Lower leg skin (tissue), 4 donors: ENCODE data around the gene SEC61A1. TPM values are rescaled to one million over a fixed set of nuclear protein-coding genes. Genes with fewer than 3 reads are reported as not detected.

Source experiments
- DNase-seq, 2 donors: peaks; one replicate each; pipeline ENCODE4 v3.0.0-alpha.2; 2019; ENCODE audit warnings: low spot score in 2 of 2
- H3K4me3 ChIP-seq: fragments of 200-600 bp; sonication (generic); 2 replicates; pipeline ENCODE4 v1.5.1; 2017; ENCODE audit warnings: mild to moderate bottlenecking, low read depth; ENCODE audit not compliant: poor library complexity, severe bottlenecking
- POLR2A ChIP-seq, 2 donors: fragments of 450-650 bp; IDR thresholded peaks; one replicate each; pipeline ENCODE4 v1.6.1; 2016 to 2017; ENCODE audit warnings: antibody characterized with exemption in 2 of 2, mild to moderate bottlenecking in 1 of 2, moderate library complexity in 1 of 2
- WGBS, 2 donors: methylation state at CpG; one replicate each; pipeline ENCODE4 v1.1.5; 2018; 5-methylcytosine and 5-hydroxymethylcytosine counted together
- intact Hi-C: fragments of 100-400 bp; cut with DNase I; formaldehyde crosslinking; loops from one replicate; pipeline ENCODE4 v1.15.0; 2023; ENCODE audit warnings: low total_unique reads
- total RNA-seq, 4 donors: library from RNA; depleted of rRNA; stranded (reverse); fragments of >200 nt; gene quantifications; one replicate each; pipeline ENCODE4 v1.1.0, GENCODE V29; 2016
- TF ChIP-seq, protein P1 (sequence below), 3 donors: fragments of 450-650 bp; IDR thresholded peaks; one replicate each; pipeline ENCODE4 v1.5.1; 2016; ENCODE audit warnings: antibody characterized with exemption in 3 of 3, mild to moderate bottlenecking in 3 of 3, moderate library complexity in 2 of 3

SEC61A1 gene
- total RNA-seq, 4 donors from 2014 or later = 53.3 to 120 (median 88.9) TPM

DNA sequence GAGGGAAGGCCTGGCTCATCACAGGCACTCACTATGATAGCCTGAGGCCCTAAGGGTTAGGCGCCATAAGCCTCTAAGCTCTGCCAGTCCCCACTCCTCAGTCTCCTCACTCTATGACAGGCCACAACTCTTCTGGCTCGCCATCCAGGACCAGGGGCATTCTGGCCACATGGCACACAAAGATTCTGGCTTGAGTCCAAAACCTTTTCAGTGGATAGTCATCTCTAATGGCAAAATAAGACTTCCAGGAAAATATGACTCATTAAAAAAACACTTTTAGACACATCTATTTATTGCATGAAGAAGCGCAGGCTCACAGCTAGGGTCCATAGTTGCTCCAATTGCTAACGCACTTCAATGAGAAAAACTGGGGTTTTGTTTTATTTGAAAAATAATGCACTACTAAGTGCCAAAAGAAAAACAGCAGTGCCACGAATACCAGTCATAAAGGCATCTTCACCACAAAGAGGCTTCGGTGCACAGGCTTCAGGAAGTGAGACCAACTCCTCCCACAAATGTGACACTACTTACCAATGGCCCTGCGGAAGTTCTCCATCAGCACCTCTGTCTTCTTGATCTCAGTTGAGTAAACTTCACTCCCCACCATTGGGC, 60.2 kb downstream of the SEC61A1 start:
- H3K4me3 ChIP-seq = no peak overlapping the region
- 69 to 79% methylated on average over 7 of the region's 7 CpGs for WGBS, 2 donors
- intact Hi-C loops = no loop called here
- TF ChIP-seq, protein P1, sequence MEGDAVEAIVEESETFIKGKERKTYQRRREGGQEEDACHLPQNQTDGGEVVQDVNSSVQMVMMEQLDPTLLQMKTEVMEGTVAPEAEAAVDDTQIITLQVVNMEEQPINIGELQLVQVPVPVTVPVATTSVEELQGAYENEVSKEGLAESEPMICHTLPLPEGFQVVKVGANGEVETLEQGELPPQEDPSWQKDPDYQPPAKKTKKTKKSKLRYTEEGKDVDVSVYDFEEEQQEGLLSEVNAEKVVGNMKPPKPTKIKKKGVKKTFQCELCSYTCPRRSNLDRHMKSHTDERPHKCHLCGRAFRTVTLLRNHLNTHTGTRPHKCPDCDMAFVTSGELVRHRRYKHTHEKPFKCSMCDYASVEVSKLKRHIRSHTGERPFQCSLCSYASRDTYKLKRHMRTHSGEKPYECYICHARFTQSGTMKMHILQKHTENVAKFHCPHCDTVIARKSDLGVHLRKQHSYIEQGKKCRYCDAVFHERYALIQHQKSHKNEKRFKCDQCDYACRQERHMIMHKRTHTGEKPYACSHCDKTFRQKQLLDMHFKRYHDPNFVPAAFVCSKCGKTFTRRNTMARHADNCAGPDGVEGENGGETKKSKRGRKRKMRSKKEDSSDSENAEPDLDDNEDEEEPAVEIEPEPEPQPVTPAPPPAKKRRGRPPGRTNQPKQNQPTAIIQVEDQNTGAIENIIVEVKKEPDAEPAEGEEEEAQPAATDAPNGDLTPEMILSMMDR (IDR thresholded peaks at IDR 0.05) = no peak
- no peak for TF ChIP-seq POLR2A (IDR thresholded peaks at IDR 0.05)
- DNase-seq = no peak

DNA sequence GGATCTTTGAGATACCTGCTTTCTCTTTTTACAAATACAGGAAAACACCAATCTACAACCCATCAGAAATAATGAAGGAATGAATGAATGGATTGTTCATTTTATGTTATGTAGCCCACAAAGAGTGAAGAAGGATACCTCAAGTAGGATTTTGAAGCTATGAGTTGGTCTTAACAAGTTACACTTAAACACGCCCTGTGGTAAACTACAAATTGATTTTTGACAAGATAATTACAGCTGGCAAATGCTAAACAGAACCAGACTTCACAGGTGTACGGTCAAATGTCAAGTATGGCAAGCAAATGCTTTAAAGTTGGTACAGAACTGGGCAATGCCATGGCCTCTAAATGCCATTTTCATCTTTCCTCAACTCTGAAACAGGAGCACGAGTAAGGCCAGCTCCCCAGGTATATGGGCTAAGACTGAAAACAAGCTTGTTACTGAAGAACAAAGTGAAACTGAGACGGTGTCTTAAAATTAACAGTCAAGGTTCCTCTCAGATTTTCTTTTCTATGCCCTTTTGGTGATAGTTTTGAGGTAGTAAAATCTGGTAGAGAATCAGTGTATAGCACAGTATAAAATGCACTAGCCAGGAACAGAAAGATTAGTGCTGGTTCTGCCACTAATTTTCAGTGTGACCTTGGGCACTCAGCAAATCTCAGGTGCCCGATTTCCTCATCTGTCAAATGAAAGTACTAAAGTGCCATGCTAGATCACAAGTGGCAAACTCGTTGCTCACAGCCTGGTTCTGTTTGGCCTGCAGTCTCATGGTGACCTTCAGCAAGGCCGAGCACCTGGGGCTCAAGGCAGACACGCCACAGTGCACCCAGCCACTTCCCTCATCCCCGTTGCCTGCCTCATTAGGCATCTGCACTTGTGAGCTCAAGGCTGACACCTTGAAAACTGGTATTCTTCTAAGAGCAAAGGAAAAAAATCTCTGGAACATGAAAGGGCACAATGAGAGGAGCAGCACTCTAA, 61.9 kb downstream of the SEC61A1 start:
- no peak overlapping the region for H3K4me3 ChIP-seq
- WGBS, 2 donors = 82 to 87% methylated on average over 9 of the region's 9 CpGs
- intact Hi-C loops = no loop called here
- no peak for DNase-seq
- TF ChIP-seq, protein P1 (IDR thresholded peaks at IDR 0.05) = no peak
- no peak for TF ChIP-seq POLR2A (IDR thresholded peaks at IDR 0.05)

Other genes starting within 250 kb of the SEC61A1 start
- 10 to 100 TPM; 44.0 to 57.4 (median 48.0) TPM for gene MGLL, start 229.9 kb upstream of the SEC61A1 start, total RNA-seq
- gene KBTBD12, start 137.2 kb upstream of the SEC61A1 start, total RNA-seq = under 1 TPM in 2 of 4 donors, not detected in 2; 0.22 to 0.23 TPM
- 10 to 100 TPM; 14.4 to 21.2 (median 19.8) TPM for gene RUVBL1, start 71.4 kb downstream of the SEC61A1 start, total RNA-seq
- 10 to 100 TPM; 16.3 to 28.6 (median 16.8) TPM for gene EEFSEC, start 101.0 kb downstream of the SEC61A1 start, total RNA-seq